Common myeloid progenitor, CD34-positive (primary cell): ENCODE measurements around the gene ZNF397.

Source experiments
- CTCF ChIA-PET: fragments of 350-600 bp; sonication (Branson Sonifier 250); formaldehyde crosslinking; loops from one replicate; lab custom pipeline; 2021; ENCODE audit warnings: antibody characterized with exemption; lab: Charles Lee
- POLR2A ChIA-PET: fragments of 350-600 bp; sonication (Branson Sonifier 250); formaldehyde crosslinking; loops from one replicate; lab custom pipeline; 2021; ENCODE audit warnings: antibody characterized with exemption; lab: Charles Lee
- DNase-seq, 3 donors: peaks; one replicate each; pipeline versions ENCODE4 v3.0.0 to v3.0.0-alpha.2; 2013
- H3K27ac ChIP-seq, 2 experiments: 1 replicate in 1 of 2; 2 replicates in 1 of 2; pipeline ENCODE4 v1.7.0; 2013; ENCODE audit warnings: inconsistent platforms in 2 of 2, low read length in 2 of 2, mild to moderate bottlenecking in 2 of 2, low read depth in 1 of 2, moderate library complexity in 1 of 2; ENCODE audit not compliant: severe bottlenecking in 2 of 2, insufficient read depth in 1 of 2, poor library complexity in 1 of 2
- H3K27me3 ChIP-seq, 5 experiments: replicated peaks in 2 of 5; 1 replicate in 3 of 5; 2 replicates in 2 of 5; pipeline versions ENCODE4 v1.6.1 to v1.7.0; 2013; ENCODE audit warnings: low read length in 4 of 5, mild to moderate bottlenecking in 2 of 5, moderate library complexity in 2 of 5, inconsistent platforms in 1 of 5; ENCODE audit not compliant: insufficient read depth in 5 of 5, control insufficient read depth in 4 of 5
- H3K36me3 ChIP-seq, 4 experiments: 1 replicate in 2 of 4; 2 replicates in 2 of 4; pipeline versions ENCODE4 v1.6.1 to v1.7.0; 2013; ENCODE audit warnings: low read length in 3 of 4, control low read depth in 1 of 4, mild to moderate bottlenecking in 1 of 4; ENCODE audit not compliant: control insufficient read depth in 4 of 4, insufficient read depth in 4 of 4
- H3K4me1 ChIP-seq, 4 experiments: 1 replicate in 3 of 4; 2 replicates in 1 of 4; pipeline versions ENCODE4 v1.6.1 to v1.7.1; 2013; ENCODE audit warnings: low read length in 3 of 4, mild to moderate bottlenecking in 3 of 4, control low read depth in 1 of 4, inconsistent platforms in 1 of 4, moderate library complexity in 1 of 4; ENCODE audit not compliant: control insufficient read depth in 4 of 4, insufficient read depth in 4 of 4; ENCODE audit errors: control extremely low read depth in 1 of 4
- H3K4me3 ChIP-seq, 7 experiments: 1 replicate in 4 of 7; 2 replicates in 3 of 7; pipeline versions ENCODE4 v1.5.1 to v1.7.0; 2013; ENCODE audit warnings: mild to moderate bottlenecking in 7 of 7, low read length in 6 of 7, moderate library complexity in 6 of 7, inconsistent platforms in 2 of 7, low read depth in 2 of 7, control low read depth in 1 of 7; ENCODE audit not compliant: insufficient read depth in 4 of 7, control insufficient read depth in 1 of 7; ENCODE audit errors: extremely low read depth in 1 of 7
- H3K9me3 ChIP-seq, 5 experiments: 1 replicate in 4 of 5; 2 replicates in 1 of 5; pipeline versions ENCODE4 v1.6.1 to v1.7.1; 2013; ENCODE audit warnings: low read length in 4 of 5, mild to moderate bottlenecking in 2 of 5, inconsistent platforms in 1 of 5, low read depth in 1 of 5, moderate library complexity in 1 of 5; ENCODE audit not compliant: control insufficient read depth in 4 of 5, insufficient read depth in 2 of 5; ENCODE audit errors: control extremely low read depth in 1 of 5
- WGBS: methylation state at CpG from one replicate; pipeline ENCODE4 v1.1.5; 2013; ENCODE audit not compliant: insufficient coverage; 5-methylcytosine and 5-hydroxymethylcytosine counted together

The ZNF397 gene

DNA sequence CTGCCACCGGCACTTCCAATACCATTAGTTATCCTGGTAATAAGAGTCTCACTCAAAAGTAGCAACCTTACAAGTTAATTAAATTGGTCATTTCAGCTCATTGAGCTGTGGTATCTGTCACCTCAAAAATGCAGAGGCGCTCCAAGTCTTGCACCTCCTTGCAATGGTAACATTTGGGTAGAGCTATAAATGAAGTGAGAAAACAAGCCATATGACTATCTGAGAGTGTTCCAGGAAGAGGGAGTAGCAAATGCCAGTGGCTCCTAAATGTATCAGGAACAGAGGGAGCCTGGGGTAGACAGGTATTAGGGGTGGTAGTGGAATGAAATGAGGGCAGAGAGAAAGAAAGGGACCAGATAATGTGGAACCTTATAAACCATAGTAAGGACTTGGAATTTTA, 55.2 kb downstream of the ZNF397 start:
- peaks cover 22 to 68% (median 46%) of the 10 kb centered on the region in 4 experiments for H3K36me3 ChIP-seq
- no peak for DNase-seq
- peaks cover 3 to 8% (median 4%) of the 10 kb centered on the region in 4 experiments for H3K4me1 ChIP-seq
- H3K27me3 ChIP-seq, result no peaks in the 10 kb centered on the region
- peaks cover 0 to 39% (median 17%) of the 10 kb centered on the region in 5 experiments for H3K9me3 ChIP-seq
- H3K4me3 ChIP-seq, result no peak overlapping the region
- H3K27ac ChIP-seq, result no peak overlapping the region
- WGBS, result 94% methylated on average over 2 of the region's 2 CpGs
- CTCF ChIA-PET, result interaction anchor here (1.0 kb wide), 1 partner anchor 15 kb away, joined by 3 read pairs; no protein-coding TSS in a partner anchor
- POLR2A ChIA-PET, result no interaction called here

- Histone ChIP-seq H3K27me3 (no peaks in the 10 kb centered on the region), H3K4me3 (no peak overlapping the region), H3K9me3 (peaks cover 26 to 94% (median 50%) of the 10 kb centered on the region in 5 experiments), H3K27ac (no peak overlapping the region), H3K4me1 (no peaks in the 10 kb centered on the region), H3K36me3 (peaks cover 34 to 81% (median 57%) of the 10 kb centered on the region in 4 experiments)
- ChIA-PET POLR2A (no interaction called here), CTCF (interaction anchor here (1.4 kb wide), 1 partner anchor 10 kb away, joined by 3 read pairs; no protein-coding TSS in a partner anchor)
- 100% methylated on average over 1 of the region's 4 CpGs for WGBS
- no peak for DNase-seq
These were observed 62.8 kb downstream of the ZNF397 start for GRCh38 chr18:35303610-35304009.

DNA sequence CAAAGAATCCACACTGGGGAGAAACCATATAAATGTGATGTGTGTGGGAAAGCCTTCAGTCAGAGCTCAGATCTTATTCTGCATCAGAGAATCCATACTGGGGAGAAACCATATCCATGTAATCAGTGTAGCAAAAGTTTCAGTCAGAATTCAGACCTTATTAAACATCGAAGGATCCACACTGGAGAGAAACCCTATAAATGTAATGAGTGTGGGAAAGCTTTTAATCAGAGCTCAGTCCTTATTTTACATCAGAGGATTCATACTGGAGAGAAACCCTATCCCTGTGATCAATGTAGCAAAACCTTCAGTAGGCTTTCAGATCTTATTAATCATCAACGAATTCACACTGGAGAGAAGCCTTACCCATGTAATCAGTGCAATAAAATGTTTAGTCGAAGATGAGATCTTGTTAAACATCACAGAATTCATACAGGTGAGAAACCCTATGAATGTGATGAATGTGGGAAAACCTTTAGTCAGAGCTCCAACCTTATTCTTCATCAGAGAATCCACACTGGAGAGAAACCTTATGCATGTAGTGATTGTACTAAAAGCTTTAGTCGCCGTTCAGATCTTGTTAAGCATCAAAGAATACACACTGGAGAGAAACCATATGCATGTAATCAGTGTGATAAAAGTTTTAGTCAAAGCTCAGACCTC, 65.9 kb downstream of the ZNF397 start:
- 100% methylated on average over 2 of the region's 5 CpGs for WGBS
- peaks cover 21 to 92% (median 50%) of the 10 kb centered on the region in 5 experiments for H3K9me3 ChIP-seq
- no peak for DNase-seq
- H3K36me3 ChIP-seq, result peaks cover 34 to 65% (median 46%) of the 10 kb centered on the region in 4 experiments
- H3K27me3 ChIP-seq, result no peaks in the 10 kb centered on the region
- no peak overlapping the region for H3K4me3 ChIP-seq
- ChIA-PET POLR2A (no interaction called here), CTCF (interaction anchor here (1.1 to 1.2 kb wide), 2 partner anchors 18 to 47 kb away, joined by 3 read pairs; no protein-coding TSS in a partner anchor)
- H3K27ac ChIP-seq, result no peak overlapping the region
- H3K4me1 ChIP-seq, result no peaks in the 10 kb centered on the region
